SK-N-MC (cell line): ENCODE data around the gene CLTB.

Source experiments
- EZH2 ChIP-seq: fragments of 200-600 bp; sonication (generic); IDR thresholded peaks from one replicate; pipeline ENCODE4 v1.6.1; 2017; ENCODE audit warnings: antibody characterized with exemption
- POLR2AphosphoS5 ChIP-seq: IDR thresholded peaks from 2 replicates; pipeline ENCODE4 v1.6.1; 2012; ENCODE audit warnings: mild to moderate bottlenecking, low read depth, low read length, borderline replicate concordance

DNA sequence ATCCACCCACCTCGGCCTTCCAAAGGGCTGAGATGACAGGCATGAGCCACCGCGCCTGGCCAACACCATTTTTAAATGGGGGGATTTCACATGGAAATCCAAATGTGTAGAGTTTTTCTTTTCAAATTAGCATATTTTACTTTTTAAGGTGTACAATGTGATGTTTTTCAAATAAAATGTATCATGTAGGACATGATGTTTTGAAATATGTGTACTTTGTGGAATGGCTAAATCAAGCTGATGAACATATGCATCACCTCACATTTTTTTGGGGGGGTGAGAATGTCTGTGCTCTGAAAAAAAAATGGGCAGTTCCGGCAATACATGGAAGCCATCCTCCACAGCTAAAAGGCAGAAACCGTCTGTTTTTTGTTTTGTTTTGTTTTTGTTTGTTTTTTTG, 28.4 kb upstream of the CLTB start:
- TF ChIP-seq EZH2 = no peak
- TF ChIP-seq POLR2AphosphoS5 = no peak
